NCI-H345 treated with DMSO at 0.1 percent for 48 hours (cell line): ENCODE measurements around the gene PPBP.
"Not testable (repeated sequence)": the region's sequence is repeated elsewhere in the genome, so short reads cannot be mapped to it uniquely, and the experiment has no call there.

Experiments
- DNase-seq: peaks from one replicate; lab custom pipeline; 2025; ENCODE audit not compliant: unreplicated experiment; lab: John Stamatoyannopoulos, UW

The PPBP gene

GRCh38 chr4:73950376-73950920, 37.5 kb downstream of the PPBP start:
- DNase-seq: not testable (repeated sequence)

DNA sequence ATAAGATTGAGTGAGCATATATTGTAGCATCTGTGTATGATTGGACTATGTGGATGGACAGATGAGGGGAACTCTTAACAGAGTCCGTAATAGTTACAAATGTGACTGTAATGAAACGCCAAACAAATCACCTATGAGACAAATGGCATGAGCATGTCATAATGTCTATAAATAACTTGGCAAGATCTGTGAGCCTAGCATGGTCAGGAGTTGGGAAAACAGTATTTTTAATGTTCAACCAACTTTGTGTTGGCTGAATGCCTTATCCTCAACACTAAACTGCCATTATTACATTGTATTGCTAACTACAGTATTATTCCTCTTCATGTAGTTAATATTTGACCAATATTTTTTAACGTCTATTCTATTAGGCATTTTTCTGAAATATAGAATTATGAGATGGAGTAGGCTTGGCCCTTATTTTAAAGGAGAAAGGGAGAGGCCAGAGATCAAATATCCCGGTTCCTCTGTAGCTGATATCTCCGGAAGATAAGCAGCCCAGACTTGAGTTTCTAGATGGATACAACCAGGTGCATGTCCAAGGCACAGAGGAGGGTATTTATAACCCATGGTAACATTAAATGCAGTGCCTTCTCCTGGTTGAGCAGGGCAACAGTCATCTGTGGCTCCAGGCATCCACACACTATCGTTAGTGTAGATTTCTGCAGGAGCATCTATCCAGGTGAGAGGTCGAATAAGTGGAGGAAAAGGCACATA, 38.8 kb downstream of the PPBP start:
- no peak for DNase-seq

GRCh38 chr4:73948291-73948690, 39.7 kb downstream of the PPBP start:
- DNase-seq: no peak

GRCh38 chr4:73947239-73947985, 40.6 kb downstream of the PPBP start:
- DNase-seq: no peak

- DNase-seq: no peak
Measured at GRCh38 chr4:73945674-73946449, 42.1 kb downstream of the PPBP start.

DNA sequence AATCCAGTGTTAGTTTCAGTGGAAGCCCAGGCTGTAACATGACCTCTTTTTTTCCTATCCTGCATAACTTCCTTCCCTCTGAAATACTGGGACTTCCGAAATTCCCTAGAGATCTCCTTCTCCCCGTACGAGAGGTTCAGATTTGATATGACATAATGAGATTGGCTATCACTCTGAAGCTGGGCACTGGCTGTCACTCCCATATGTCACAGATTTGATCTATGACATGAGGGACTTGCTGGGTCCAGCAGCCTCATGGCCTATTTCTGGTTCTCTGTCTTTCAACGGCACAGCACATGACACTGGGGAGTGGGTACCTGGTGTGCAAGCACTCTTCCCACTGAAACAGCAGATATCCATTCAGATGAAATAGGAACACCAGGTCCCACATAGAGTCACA, 42.9 kb downstream of the PPBP start:
- no peak for DNase-seq

DNA sequence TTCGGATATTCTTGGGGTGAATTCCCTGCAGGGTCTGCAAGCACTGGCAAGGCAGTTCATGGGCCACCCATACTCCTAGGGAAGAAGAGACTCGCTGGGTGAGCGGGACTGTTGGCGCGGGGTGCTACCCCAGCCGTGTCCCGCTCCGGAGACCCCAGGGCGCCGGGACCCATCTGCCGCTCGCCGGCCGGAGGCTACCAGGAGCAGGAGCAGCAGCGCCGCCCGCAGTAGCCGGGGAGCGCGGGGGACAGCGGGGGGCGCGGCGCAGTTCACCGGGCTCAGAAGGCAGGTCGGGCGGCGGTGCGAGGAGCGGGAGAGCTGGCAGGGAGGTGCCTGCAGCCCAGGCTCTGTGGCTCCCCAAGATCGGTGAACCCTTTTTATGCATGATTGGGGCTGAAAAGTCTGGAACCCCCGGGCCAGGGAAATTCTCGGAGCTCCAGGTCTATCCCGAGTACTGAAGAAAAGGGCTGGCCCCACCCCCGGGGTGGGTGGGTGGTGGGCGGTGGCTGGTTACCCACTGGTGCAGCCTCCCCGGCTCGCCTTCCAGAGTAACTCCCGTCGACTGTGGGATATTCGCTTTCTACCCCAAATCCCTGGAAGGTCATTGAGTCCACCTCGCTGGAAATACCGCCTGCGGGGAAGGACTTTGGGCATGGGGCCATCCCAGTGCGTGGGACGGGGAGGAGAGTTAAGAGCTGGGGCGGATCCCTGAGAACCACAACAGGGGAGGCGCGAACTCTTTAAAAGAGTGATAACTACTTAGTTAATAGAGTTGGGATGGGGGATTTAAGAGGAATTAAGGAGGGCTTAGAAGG, 43.7 kb downstream of the PPBP start:
- no peak for DNase-seq

DNA sequence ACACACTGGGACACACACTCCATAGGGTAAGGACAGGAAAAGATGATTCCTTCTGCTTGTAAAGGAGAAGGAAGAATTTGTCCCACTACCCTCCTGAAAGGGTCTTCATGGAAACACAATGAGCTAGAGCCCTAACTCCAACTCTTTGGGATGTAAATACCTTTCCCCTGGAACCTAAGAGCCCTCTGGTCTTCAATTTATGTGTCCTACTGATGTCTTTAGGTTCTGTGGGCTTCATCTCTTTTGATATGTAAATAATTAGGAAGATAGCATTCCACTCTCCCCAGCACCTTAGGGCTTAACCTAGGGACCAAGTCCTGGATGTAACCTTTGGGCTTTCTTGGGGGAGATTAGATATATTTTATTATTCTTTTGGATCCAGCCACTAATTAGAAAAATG, 44.4 kb downstream of the PPBP start:
- no peak for DNase-seq

DNA sequence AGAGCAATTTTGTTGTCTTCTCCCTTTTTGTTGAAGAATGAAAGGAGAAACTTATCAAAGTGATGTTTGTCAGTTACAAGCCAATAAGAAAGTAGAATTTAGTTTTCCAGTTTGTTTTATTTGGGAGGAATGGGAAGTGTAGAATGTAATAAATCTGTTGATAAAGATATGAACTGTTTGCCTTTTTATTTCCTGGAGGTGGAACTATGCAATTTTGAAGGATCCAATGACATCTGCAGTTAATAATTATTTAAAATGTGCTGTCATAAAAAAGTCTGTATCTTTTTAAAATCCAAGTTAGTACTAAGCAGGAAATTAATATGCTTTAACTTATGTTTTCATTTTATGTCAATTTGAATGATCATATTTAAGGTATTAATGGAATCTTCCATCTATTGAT, 51.0 kb downstream of the PPBP start:
- no peak for DNase-seq
